HuH-7.5 (cell line): ENCODE measurements around the gene SHMT2.

Experiments used
- DNase-seq: peaks from one replicate; pipeline ENCODE4 v3.0.0; 2011; ENCODE audit warnings: low spot score

Gene SHMT2

GRCh38 chr12:57240066-57240921 lies 10.8 kb downstream of the SHMT2 start:
- peak; percentile 76 for DNase-seq

GRCh38 chr12:57240926-57241401 lies 11.5 kb downstream of the SHMT2 start:
- peak; percentile 78 for DNase-seq

- DNase-seq: no peak
These were observed 12.1 kb downstream of the SHMT2 start for GRCh38 chr12:57241402-57242310.

- no peak for DNase-seq
These were observed 12.8 kb downstream of the SHMT2 start for GRCh38 chr12:57242329-57242690.

GRCh38 chr12:57242691-57243454 lies 13.4 kb downstream of the SHMT2 start:
- peak; percentile 83 for DNase-seq

- DNase-seq: peak; percentile 87
These were observed 14.2 kb downstream of the SHMT2 start for GRCh38 chr12:57243521-57244311.

- DNase-seq: no peak
These were observed 14.8 kb downstream of the SHMT2 start for GRCh38 chr12:57244312-57244696.

- DNase-seq: no peak
These were observed 17.5 kb downstream of the SHMT2 start for GRCh38 chr12:57247041-57247440.

- no peak for DNase-seq
These were observed 19.6 kb downstream of the SHMT2 start for GRCh38 chr12:57248934-57249742.

GRCh38 chr12:57250541-57250940 lies 21.0 kb downstream of the SHMT2 start:
- no peak for DNase-seq

GRCh38 chr12:57250956-57251355 lies 21.4 kb downstream of the SHMT2 start, which contains the start of gene STAC3:
TSS of gene STAC3 (minus strand) at chr12:57251187. CDS start at chr12:57249636, 1,551 bp downstream.
- DNase-seq: no peak

GRCh38 chr12:57254506-57255280 lies 25.2 kb downstream of the SHMT2 start:
- DNase-seq: no peak

- no peak for DNase-seq
These were observed 26.4 kb downstream of the SHMT2 start for GRCh38 chr12:57255916-57256315.

- DNase-seq: no peak
These were observed 29.8 kb downstream of the SHMT2 start for GRCh38 chr12:57258977-57259970.

GRCh38 chr12:57260366-57260765 lies 30.9 kb downstream of the SHMT2 start:
- no peak for DNase-seq

- DNase-seq: no peak
These were observed 31.9 kb downstream of the SHMT2 start for GRCh38 chr12:57261428-57261865.

- DNase-seq: no peak
These were observed 32.8 kb downstream of the SHMT2 start for GRCh38 chr12:57262126-57262822.

- no peak for DNase-seq
These were observed 33.6 kb downstream of the SHMT2 start for GRCh38 chr12:57263096-57263495.
